Hematopoietic multipotent progenitor cell treated with erythropoietin and hydrocortisone succinate and interleukin-3 and kit ligand, for 6 days (in vitro differentiated cells): Measurements from ENCODE around the gene ZNF878.
A peak's percentile ranks its signal among the peaks of the same experiment; 100 is the strongest.

Experiments
- DNase-seq: peaks from one replicate; pipeline ENCODE4 v3.0.0-alpha.2; 2015

The ZNF878 gene

DNA sequence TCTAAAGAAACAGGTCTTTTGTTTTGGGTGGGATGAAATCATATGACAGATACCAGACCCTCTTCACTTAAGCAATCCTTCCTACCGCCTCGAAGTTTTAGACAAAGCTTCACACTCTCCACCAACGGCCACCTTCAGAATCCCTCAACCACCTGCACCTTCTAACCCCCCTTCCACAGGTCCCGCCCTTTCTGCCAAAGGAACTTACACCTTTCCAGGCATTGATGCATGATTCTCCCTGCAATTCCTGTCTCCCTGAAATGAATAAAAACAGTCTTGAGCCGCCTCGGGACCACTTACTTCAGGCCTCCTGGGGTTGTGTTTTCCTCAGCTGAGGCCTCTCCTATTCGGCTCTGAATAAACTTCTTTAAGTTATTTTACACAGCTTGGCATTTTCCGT is 18.1 kb downstream of the ZNF878 start:
- DNase-seq, result no peak

DNA sequence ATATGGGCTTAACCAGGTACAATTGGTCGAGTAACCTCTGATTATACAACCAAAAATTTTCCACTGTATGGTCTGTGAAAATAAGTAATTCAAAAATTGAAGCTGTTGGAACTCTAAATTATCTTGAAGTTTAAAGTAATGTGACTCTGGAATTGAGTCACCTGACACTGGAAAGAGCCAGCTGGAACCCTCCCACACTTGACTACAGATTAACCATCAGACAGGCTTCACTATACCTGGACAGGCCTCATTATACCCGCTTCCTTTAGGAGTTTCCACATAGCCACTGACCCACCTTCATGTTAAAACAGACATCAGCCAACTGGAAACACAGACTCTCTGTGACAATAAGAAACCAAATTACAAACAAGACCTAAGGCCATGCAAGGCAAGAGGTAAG is 18.6 kb downstream of the ZNF878 start:
- peak; percentile 19 for DNase-seq

DNA sequence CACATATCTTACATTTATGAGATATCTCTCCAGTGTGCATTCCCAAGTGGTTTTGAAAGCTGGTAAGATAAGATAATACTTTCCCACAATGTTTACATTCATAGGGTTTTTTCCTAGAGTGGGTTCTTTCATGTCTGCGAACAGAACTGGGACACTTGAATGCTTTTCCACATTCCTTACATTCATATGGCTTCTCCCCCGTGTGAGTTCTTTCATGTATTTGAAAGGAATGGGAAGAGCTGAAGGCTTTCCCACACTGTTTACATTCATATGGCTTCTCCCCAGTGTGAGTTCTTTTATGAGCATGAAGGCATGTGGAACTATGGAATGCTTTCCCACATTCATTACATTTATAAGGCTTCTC is 37.0 kb downstream of the ZNF878 start:
- DNase-seq, result no peak

DNA sequence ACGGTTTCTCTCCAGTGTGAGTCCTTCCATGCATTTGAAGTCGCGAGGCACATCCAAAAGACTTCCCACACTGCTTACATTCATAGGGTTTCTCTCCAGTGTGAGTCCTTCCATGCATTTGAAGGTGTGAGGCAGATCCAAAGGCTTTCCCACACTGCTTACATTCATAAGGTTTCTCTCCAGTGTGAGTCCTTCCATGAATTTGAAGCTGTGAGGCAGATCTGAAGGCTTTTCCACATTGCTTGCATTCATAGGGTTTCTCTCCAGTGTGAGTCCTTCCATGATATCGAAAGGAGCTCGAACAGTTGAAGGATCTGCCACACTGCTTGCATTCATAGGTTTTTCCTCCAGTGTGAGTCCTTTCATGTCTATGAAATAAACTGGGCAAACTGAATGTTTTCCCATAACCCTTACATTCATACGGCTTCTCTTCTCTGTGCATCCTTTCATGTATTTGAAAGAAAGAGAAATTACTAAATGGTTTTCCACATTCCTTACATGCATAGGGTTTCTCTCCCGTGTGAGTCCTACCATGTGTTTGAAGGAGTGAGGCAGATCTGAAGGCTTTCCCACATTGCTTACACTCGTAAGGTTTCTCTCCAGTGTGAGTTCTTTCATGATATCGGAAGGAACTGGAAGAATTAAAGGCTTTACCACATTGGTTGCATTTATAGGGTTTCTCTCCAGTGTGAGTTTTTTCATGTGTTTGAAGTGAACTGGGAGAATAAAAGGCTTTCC is 37.6 kb downstream of the ZNF878 start:
- DNase-seq, result no peak

DNA sequence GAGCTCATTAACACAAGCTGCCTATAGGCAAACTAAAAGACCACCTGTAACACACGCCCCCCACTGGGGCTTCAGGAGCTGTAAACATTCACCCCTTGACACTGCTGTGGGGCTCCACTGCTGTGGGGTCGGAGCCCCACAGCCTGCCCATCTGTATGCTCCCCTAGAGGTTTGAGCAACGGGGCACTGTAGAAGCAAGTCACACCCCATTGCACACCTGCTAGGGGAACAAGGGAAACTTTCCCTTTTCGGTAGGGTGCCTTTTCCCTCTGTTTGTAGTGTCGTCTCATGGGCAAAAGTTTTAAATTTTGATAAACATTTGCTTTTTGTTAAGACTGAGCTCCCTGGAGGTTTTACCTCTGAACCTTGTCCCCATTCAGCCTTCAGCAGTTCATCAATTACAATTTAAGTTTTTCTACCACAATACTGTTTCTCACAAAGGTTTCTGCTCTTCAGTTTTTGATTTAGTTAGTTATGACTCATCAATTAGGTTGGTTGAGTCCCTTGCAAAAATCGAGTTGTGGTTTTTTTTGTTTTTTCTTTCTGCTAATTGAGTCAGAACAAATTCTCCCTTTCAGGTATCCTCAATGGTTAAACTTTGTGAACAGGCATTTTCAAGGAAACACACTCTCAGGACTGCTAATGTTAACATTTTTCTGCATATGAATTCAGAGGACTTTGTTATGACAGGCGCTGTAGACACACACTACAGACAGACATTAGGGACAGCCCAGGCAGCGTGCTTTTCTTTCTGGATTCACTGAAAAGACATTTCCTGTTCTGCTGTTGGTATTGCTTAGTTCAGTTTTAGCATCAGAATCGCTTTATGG is 52.4 kb downstream of the ZNF878 start:
- no peak for DNase-seq

DNA sequence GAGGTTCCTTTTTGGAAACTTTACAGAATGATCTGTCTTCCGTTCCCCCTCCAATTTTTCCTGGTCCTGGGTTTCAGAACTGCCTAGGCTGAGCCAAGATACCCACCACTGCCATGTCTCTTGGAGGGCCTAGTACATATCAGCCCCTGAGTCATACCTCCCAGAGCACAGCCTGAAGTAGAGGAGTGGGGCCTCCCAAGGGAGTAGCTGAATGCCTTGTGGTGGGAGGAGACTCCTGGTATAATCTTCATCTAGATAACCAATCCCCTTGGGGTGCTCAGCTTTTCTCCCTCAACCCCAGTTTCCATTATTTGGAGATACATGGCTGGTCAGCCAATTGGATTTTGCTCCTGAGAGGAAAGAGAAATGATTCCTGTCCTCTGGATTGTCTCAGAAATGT is 57.6 kb downstream of the ZNF878 start:
- no peak for DNase-seq
